SK-N-SH (cell line): Measurements from ENCODE around the gene AP1S3. TPM values are rescaled to one million over a fixed set of nuclear protein-coding genes. Genes with fewer than 3 reads are reported as not detected.
"Not testable (repeated sequence)": the region's sequence is repeated elsewhere in the genome, so short reads cannot be mapped to it uniquely, and the experiment has no call there.

ENCODE experiments used
- CTCF ChIA-PET: fragments of 300-600, 350-600 bp; formaldehyde crosslinking; extraction: SDS; loops from one replicate; lab custom pipeline; 2021; lab: Yijun Ruan, JAX
- POLR2A ChIA-PET: fragments of 350-600 bp; sonication (Branson Sonifier 250); formaldehyde crosslinking; extraction: SDS; loops from one replicate; lab custom pipeline; 2020; ENCODE audit warnings: antibody characterized with exemption, inconsistent platforms; lab: Yijun Ruan, JAX
- DNase-seq: peaks from one replicate; pipeline ENCODE4 v3.0.0; 2012
- H2AFZ ChIP-seq: fragments of 200-600 bp; sonication (generic); 2 replicates; pipeline ENCODE4 v1.8.1; 2016; ENCODE audit warnings: antibody characterized with exemption, mild to moderate bottlenecking, low read depth
- H3F3A ChIP-seq: fragments of 200-600 bp; sonication (generic); replicated peaks from 2 replicates; pipeline ENCODE3; 2016; ENCODE audit warnings: antibody characterized with exemption, mild to moderate bottlenecking; ENCODE audit not compliant: insufficient read depth
- H3K27ac ChIP-seq, 2 experiments: fragments of 200-500 bp in 1 of 2; fragments of 200-600 bp in 1 of 2; sonication (Bioruptor generic) in 1 of 2; sonication (generic), shearing (Covaris generic) in 1 of 2; 2 replicates each; pipeline versions ENCODE4 v1.5.1 to v1.6.1; 2014 to 2016; ENCODE audit warnings: low read depth in 2 of 2, inconsistent platforms in 1 of 2, low read length in 1 of 2, mild to moderate bottlenecking in 1 of 2, mixed read lengths in 1 of 2
- H3K27me3 ChIP-seq: fragments of 200-600 bp; sonication (generic), shearing (Covaris generic); 2 replicates; pipeline ENCODE4 v1.6.1; 2016; ENCODE audit warnings: mixed run types; ENCODE audit not compliant: insufficient read depth
- H3K36me3 ChIP-seq, 2 experiments: fragments of 200-500 bp in 1 of 2; fragments of 200-600 bp in 1 of 2; sonication (Bioruptor generic) in 1 of 2; sonication (generic) in 1 of 2; replicated peaks in 1 of 2; 2 replicates each; pipeline versions ENCODE3 to v1.5.1; 2014 to 2016; ENCODE audit warnings: low read length in 1 of 2, mild to moderate bottlenecking in 1 of 2; ENCODE audit not compliant: insufficient read depth in 2 of 2, control insufficient read depth in 1 of 2
- H3K4me1 ChIP-seq, 2 experiments: fragments of 200-500 bp in 1 of 2; fragments of 200-600 bp in 1 of 2; sonication (Bioruptor generic) in 1 of 2; sonication (generic), shearing (Covaris generic) in 1 of 2; 2 replicates each; pipeline versions ENCODE4 v1.5.1 to v1.6.1; 2014 to 2016; ENCODE audit warnings: low read depth in 1 of 2, low read length in 1 of 2, mixed run types in 1 of 2; ENCODE audit not compliant: insufficient read depth in 2 of 2, control insufficient read depth in 1 of 2
- H3K4me2 ChIP-seq: fragments of 200-600 bp; sonication (generic), shearing (Covaris generic); 2 replicates; pipeline ENCODE4 v1.6.1; 2017; ENCODE audit warnings: mixed run types
- H3K4me3 ChIP-seq, 2 experiments: fragments of 200-500 bp in 1 of 2; fragments of 200-600 bp in 1 of 2; sonication (Bioruptor generic) in 1 of 2; sonication (generic), shearing (Covaris generic) in 1 of 2; 2 replicates each; pipeline versions ENCODE4 v1.5.1 to v1.8.1; 2014 to 2016; ENCODE audit warnings: low read depth in 2 of 2, inconsistent platforms in 1 of 2, low read length in 1 of 2, mild to moderate bottlenecking in 1 of 2, mixed read lengths in 1 of 2, moderate library complexity in 1 of 2
- H3K79me2 ChIP-seq: fragments of 200-600 bp; sonication (generic); 2 replicates; pipeline ENCODE4 v1.8.1; 2017; ENCODE audit warnings: mild to moderate bottlenecking; ENCODE audit not compliant: insufficient read depth
- H3K9ac ChIP-seq: fragments of 200-600 bp; sonication (generic); 2 replicates; pipeline ENCODE4 v1.6.1; 2017; ENCODE audit warnings: mixed run types
- H3K9me2 ChIP-seq: fragments of 200-600 bp; sonication (generic); 2 replicates; pipeline ENCODE4 v1.6.1; 2017; ENCODE audit warnings: mixed run types
- H3K9me3 ChIP-seq: fragments of 200-600 bp; sonication (generic); 2 replicates; pipeline ENCODE4 v1.6.1; 2017; ENCODE audit warnings: mixed run types, mild to moderate bottlenecking, moderate library complexity
- H4K20me1 ChIP-seq: fragments of 200-600 bp; sonication (generic); 2 replicates; pipeline ENCODE4 v1.6.1; 2017; ENCODE audit warnings: mild to moderate bottlenecking, mixed run types; ENCODE audit not compliant: insufficient read depth
- CTCF ChIP-seq: fragments of 200-600 bp; sonication (generic); IDR thresholded peaks from 2 replicates; pipeline ENCODE4 v1.6.1; 2017; ENCODE audit warnings: antibody characterized with exemption, mild to moderate bottlenecking, moderate library complexity
- EP300 ChIP-seq, 2 experiments: IDR thresholded peaks; 2 replicates each; pipeline versions ENCODE4 v1.4.0 to v1.6.1; 2012; ENCODE audit warnings: borderline replicate concordance in 1 of 2, low read depth in 1 of 2, low read length in 1 of 2
- GABPA ChIP-seq: IDR thresholded peaks from 2 replicates; pipeline ENCODE4 v1.4.0; 2012; ENCODE audit warnings: low read depth, mild to moderate bottlenecking
- JUND ChIP-seq: IDR thresholded peaks from 2 replicates; pipeline ENCODE4 v1.4.0; 2012
- MXI1 ChIP-seq: IDR thresholded peaks from 2 replicates; pipeline ENCODE4 v1.6.1; 2012; ENCODE audit warnings: mild to moderate bottlenecking, low read depth, low read length, improper control_type of control experiment
- NFIC ChIP-seq: IDR thresholded peaks from 2 replicates; pipeline ENCODE4 v1.4.0; 2012; ENCODE audit warnings: borderline replicate concordance
- RAD21 ChIP-seq: IDR thresholded peaks from 2 replicates; pipeline ENCODE4 v1.6.1; 2012; ENCODE audit warnings: mild to moderate bottlenecking, low read length
- RCOR1 ChIP-seq: fragments of 150-350 bp; IDR thresholded peaks from 2 replicates; pipeline ENCODE4 v1.6.1; 2017; ENCODE audit warnings: antibody characterized with exemption, low read length
- RXRA ChIP-seq: IDR thresholded peaks from 2 replicates; pipeline ENCODE4 v1.4.0; 2012; ENCODE audit warnings: low read depth, mild to moderate bottlenecking, borderline replicate concordance
- SIN3A ChIP-seq: IDR thresholded peaks from 2 replicates; pipeline ENCODE4 v1.6.1; 2012; ENCODE audit warnings: low read depth, mild to moderate bottlenecking, low read length, moderate library complexity, borderline replicate concordance
- TCF12 ChIP-seq: IDR thresholded peaks from 2 replicates; pipeline ENCODE4 v1.4.0; 2012
- WGBS: methylation state at CpG from one replicate; pipeline ENCODE4 v1.1.6; 2017; ENCODE audit warnings: low lambda C conversion rate; 5-methylcytosine and 5-hydroxymethylcytosine counted together
- polyA plus RNA-seq, 3 experiments: library from polyadenylated mRNA; depleted of rRNA; stranded (reverse); fragments of >200 nt; gene quantifications; 2 replicates each; pipeline ENCODE4 v1.2.3, GENCODE V29; 2012
- TF ChIP-seq, protein P1 (sequence below): fragments of 150-350 bp; IDR thresholded peaks from 2 replicates; pipeline ENCODE4 v1.6.1; 2016; ENCODE audit warnings: mild to moderate bottlenecking, low read depth, low read length

The AP1S3 gene
- polyA plus RNA-seq, 1 of the 3 experiments (the other 2 are of a cell fraction) = 4.8 TPM

- H3K27ac ChIP-seq = no peak overlapping the region
- 92% methylated on average over 1 of the region's 1 CpG for WGBS
- no peak overlapping the region for H3K9ac ChIP-seq
- no peak for DNase-seq
- no peak overlapping the region for H3K4me3 ChIP-seq
- peaks cover 17% of the 10 kb centered on the region for H3F3A ChIP-seq
- CTCF ChIA-PET = no interaction called here
- no peaks in the 10 kb centered on the region for H4K20me1 ChIP-seq
- no peaks in the 10 kb centered on the region for H3K79me2 ChIP-seq
- peaks cover 0 to 26% of the 10 kb centered on the region in 2 experiments; a peak in 1 of 4 replicates for H3K4me1 ChIP-seq
- no peaks in the 10 kb centered on the region for H3K27me3 ChIP-seq
- TF ChIP-seq RXRA = no peak
- no peak for TF ChIP-seq RAD21
- no peak for TF ChIP-seq RCOR1
- TF ChIP-seq EP300 (IDR thresholded peaks at IDR 0.05; ENCODE audit: borderline replicate concordance in 1 of 2, low read depth in 1 of 2, low read length in 1 of 2) = no peak
- no peak for TF ChIP-seq GABPA
- TF ChIP-seq SIN3A = no peak
- TF ChIP-seq TCF12 = no peak
- TF ChIP-seq NFIC = no peak
- TF ChIP-seq MXI1 = no peak
- TF ChIP-seq, protein P1, sequence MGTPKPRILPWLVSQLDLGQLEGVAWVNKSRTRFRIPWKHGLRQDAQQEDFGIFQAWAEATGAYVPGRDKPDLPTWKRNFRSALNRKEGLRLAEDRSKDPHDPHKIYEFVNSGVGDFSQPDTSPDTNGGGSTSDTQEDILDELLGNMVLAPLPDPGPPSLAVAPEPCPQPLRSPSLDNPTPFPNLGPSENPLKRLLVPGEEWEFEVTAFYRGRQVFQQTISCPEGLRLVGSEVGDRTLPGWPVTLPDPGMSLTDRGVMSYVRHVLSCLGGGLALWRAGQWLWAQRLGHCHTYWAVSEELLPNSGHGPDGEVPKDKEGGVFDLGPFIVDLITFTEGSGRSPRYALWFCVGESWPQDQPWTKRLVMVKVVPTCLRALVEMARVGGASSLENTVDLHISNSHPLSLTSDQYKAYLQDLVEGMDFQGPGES = no peak
- no peak for TF ChIP-seq JUND
- no peak for TF ChIP-seq CTCF
- POLR2A ChIA-PET = no interaction called here
- H3K4me2 ChIP-seq = no peak overlapping the region
- no peaks in the 10 kb centered on the region for H3K9me3 ChIP-seq
- no peaks in the 10 kb centered on the region for H3K9me2 ChIP-seq
- no peak overlapping the region for H2AFZ ChIP-seq
- H3K36me3 ChIP-seq = no peaks in the 10 kb centered on the region
Observed at GRCh38 chr2:223762853-223763252, 74.5 kb downstream of the AP1S3 start.

DNA sequence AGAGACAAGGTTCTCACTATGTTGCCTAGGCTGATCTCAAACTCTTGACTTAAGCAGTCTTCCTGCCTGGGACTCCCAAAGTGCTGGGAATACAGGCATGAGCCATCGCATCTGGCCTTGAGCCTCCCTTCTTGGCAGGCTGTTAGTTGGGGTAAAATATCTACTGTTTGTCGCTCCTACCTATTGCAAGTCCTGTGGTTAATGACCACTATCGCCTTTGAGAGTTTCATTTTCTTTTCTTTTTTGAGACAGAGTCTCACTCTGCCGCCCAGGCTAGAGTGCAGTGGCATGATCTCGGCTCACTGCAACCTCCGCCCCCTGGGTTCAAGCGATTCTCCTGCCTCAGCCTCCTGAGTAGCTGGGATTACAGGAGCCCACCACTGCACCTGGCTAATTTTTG is 75.6 kb downstream of the AP1S3 start:
- Histone ChIP-seq H3F3A (peaks cover 17% of the 10 kb centered on the region), H3K27ac (peak overlapping the region in 1 of 2 experiments; percentile 66; a peak in 2 of 4 replicates), H3K4me1 (peaks cover 0 to 26% of the 10 kb centered on the region in 2 experiments; a peak in 1 of 4 replicates)
- POLR2A ChIA-PET, H3K9ac ChIP-seq, H2AFZ ChIP-seq, H3K79me2 ChIP-seq, H3K27me3 ChIP-seq, DNase-seq, H3K9me3 ChIP-seq, H3K4me2 ChIP-seq, H3K4me3 ChIP-seq, H4K20me1 ChIP-seq, H3K9me2 ChIP-seq, H3K36me3 ChIP-seq: not testable (repeated sequence)
- WGBS = 98% methylated on average over 7 of the region's 7 CpGs
- CTCF ChIA-PET = interaction anchor here (1.0 kb wide), 1 partner anchor 14 kb away, joined by 3 read pairs; no protein-coding TSS in a partner anchor
